Stimulated activated CD8-positive, alpha-beta memory T cell treated with anti-CD3 and anti-CD28 coated beads, Interleukin-15, amount 100 ng/mL, for 24 hours (primary cell): ENCODE data around the gene RESP18.
A peak's percentile ranks its signal among the peaks of the same experiment; 100 is the strongest.

ENCODE experiments used
- DNase-seq: peaks from one replicate; pipeline ENCODE4 v3.0.0-alpha.2; 2020; ENCODE audit warnings: low read depth

The RESP18 gene

DNA sequence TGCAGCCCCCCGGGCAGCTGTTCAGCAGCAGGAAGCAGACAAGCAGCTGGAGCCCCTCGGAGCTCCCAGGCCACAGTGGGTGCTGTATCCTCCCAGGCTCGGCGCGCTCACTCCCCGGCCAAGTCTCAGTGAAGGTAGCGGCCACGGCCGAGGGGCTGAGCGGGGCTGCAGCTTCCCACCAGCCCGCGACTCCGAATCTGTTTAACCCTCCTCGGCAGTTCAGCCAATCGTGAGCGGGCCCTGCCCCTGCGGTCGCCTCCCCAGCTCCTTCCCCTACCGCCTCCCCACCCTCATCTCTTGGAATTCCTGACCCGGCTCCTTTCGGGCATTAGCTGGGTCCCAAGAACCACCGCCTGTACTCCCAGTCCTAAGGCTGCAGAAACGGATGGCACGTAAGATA is at the start of gene RESP18:
Gene RESP18 (minus strand): TSS at position 203 of the 400 bp plus-strand sequence.
- DNase-seq: no peak

DNA sequence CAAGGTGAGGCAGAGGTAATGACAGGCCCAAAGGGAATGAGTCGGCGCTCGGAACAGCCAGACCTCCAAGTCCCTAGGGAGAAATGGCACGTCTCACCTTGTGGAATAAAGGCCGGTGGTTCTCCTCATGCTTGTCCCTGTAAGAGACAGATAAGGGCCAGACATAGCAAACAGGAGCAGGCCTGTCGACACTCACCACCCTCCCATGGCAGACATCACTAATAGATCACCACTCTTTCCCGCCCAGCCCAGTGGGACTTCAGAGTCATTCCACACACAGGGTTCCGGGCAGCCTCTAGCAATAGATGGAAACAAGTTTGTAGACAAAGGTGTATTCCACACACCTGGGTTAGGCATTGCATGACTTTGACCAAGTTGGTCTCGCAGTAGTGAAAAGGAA is 48.9 kb upstream of the RESP18 start:
- no peak for DNase-seq

DNA sequence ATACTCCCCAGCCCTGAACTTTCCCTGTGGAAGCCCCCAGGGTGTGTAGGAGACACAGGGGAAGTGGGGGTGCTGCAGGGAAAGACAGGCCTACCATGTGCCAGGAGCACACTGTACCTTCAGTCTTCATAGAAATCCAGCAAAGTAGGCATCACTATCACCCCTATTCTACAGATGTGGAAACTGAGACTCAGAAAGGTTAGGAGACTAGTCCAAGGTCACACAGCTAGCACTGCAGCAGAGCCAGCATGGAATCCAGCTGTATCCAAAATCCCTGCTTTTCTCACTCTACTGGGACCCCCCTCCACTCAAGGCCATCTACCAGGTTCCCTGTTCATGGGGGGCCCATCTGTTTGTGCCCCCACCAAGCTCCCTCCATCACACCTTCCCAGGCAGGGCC is 48.4 kb upstream of the RESP18 start:
- no peak for DNase-seq

DNA sequence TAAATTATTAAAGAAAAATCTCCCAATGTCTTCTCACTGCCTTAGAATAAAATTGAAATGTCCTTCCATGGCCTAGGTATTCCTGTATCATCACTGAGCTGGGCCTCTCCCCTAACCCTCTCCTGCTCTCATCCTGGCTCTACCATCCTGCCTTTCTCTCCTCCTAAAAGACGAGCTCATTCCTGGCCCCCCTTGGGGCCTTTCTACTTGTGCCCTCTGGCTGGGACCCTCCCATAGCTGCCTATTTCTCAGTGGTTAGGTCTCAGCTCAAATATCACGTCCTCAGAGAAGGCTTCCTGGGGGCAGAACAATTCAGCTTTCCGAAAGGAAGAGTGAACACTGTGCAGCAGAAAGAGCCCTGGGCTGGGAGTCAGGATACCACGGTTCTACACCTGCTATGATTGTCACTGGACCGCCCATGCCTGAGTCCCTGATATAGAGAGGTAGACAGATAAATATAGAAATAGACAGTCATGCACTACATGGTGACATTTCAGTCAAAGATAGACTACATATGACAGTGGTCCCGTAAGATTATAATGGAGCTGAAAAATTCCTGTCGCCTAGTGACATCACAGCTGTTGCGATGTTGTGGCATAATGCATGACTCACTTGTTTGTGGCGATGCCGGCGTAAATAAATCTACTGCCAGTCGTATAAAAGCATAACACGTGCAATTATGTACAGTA is 45.8 kb upstream of the RESP18 start:
- no peak for DNase-seq

DNA sequence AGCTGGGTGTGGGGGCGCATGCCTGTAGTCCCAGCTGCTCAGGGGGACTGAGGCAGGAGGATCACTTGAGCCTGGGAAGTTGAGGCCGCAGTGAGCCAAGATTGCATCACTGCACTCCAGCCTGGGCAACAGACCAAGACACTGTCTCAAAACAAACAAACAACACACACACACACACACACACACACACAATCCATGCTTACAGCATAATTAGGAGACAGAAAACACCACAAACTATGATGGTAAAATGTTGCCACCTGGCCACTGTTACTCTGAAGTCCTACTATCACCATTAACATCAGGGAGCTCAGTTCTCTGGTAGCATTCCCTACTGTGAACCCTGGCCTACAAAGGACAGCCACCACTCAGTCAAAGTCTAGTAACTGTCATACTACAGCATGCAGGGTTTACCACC is 36.9 kb upstream of the RESP18 start:
- no peak for DNase-seq

DNA sequence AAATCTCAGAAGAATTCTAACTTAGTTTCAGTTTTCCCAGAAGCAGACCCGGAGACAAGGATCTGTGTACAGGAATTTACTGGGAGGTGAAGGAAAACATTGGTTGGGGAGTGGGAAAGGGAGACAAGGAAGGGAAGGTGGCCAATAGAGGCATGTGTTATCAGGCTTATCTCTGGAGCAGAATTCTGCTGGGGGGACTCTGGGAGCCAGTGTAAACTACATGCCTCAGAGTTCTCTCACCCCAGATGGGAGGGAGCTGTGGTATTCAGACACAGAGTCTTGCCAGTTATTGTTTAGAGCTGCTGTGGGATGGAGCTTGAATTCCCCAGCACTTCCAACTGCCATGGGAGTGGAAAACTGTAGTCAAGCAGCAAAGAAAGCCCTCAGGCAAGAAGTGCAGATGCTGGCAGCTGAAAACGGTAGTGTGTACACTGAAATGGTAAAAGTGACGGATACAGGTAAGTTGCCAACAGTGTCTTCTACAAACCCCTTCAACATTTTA is 36.2 kb upstream of the RESP18 start:
- DNase-seq: no peak

DNA sequence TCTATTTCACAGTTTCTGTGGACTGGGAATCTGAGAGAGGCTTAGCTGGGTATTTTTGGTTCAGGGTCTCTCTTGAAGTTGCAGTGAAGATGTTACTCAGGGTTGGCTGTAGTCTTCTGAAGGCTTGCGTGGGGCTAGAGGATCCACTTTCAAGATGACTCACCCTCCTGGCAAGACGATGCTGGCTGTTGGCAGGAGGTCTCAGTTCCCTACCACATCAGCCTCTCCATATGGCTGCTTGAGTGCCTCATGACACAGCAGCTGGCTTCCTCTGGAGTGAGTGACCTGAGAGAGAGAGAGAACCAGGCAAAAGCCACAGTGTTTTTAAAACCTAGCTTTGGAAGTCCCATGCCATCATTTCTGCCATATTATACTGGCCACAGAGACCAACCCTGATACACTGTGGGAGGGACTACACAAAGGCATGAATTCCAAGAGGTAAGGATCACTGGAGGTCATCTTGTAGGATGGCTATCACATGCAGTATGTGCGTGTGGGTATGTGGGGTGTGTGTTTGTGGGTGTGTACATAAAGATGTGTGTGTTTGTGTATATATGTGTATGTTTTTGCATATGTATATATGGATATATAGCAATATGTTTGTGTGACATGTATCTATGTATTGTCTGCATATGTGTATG is 30.1 kb upstream of the RESP18 start:
- no peak for DNase-seq

DNA sequence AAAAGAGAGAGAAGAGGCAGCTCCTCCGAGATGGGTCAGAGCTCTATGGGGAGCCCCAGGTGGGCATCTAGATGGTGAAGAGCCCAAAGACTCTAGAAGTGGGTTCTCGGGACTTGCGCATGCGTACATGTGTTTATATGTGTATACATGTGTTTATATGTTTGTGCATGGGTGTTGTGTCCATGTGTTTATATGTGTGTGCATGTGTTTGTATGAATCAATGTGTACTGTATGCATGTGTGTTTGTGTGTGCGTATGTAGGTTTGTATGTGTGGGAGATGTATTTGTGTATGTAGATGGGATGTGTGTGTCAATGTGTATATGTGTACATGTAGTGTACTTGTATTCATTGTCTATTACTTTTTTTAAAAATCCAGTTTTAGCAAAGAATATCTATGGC is 29.5 kb upstream of the RESP18 start:
- no peak for DNase-seq

DNA sequence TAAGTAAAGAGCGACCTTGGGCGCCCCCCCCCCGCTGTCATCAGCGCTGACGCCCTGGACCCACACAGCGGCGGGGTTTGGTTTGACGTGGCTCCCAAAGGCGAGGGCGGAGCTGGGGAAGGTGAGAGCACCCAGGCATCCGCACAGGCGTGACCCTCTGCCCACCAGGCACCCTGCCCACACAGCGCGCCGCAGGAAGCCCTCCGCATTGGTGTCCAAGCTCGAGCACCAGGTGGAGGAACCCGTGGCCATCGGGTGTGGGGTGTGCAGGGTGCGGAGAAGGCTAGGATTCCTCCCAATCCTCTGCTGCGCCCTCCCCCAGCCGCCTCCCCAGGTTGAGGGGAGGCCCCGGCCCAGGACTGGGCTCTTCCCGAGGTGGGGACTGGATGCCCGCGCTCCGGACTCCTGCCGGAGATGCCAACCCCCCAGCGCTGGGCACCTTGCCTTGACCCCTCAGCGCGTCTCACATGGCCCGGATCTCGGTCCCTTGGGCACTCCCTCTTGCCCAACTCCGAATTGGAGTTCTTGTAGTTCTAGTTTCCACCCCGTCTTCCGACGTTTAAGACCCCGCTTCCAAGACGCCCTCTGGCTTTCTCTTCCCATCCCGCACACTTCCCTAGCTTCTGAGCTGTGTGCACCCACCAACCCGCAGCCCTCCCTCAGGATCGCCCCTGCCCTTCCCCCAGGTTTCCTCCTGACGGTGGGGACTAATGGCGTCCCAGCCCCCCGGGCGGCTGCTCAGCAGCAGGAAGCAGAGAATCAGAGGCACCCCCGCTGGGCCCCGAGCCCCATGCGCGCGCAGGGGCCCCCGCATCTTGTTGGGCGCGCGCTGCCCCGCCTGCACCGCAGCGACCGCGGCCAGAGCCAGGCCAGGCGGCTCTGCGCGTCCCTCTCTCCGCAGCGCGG is 25.9 kb upstream of the RESP18 start:
- no peak for DNase-seq

DNA sequence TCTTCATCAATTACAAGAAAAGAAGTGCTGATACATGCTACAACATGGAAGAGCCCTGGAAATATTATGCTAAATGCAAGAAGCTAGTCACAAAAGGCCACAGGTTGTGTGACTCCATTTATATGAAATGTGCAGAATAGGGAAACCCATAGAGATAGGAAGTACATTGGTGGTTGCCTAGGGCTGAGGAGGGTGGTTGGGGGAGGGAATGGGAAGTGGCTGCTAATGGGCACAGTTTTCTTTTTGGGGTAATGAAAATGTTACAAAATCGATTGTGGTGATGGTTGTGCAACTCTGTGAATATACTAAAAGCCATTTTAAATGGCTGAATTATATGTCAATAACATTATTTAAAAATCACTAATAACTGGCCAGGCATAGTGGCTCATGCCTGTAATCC is 24.3 kb upstream of the RESP18 start:
- DNase-seq: no peak

DNA sequence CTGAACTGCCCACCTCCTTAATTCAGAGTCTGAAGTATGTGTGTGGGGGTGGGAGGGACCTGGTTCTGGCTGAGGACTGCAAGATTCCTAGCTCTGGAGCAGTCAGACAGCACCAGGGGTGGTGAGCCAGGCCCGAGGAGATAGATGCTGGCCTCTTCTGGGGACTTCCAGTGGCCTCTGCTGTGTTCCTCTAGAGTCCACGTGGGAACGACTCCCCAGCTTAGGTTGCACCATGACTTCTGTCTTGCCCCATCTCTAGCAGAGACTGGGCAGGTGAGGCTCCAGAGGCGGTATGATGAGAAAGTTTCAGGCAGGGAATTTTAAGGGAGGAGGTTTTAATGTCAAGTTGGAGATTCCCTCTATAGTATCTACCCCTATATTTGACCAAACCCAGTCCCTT is 22.0 kb upstream of the RESP18 start:
- DNase-seq: no peak

DNA sequence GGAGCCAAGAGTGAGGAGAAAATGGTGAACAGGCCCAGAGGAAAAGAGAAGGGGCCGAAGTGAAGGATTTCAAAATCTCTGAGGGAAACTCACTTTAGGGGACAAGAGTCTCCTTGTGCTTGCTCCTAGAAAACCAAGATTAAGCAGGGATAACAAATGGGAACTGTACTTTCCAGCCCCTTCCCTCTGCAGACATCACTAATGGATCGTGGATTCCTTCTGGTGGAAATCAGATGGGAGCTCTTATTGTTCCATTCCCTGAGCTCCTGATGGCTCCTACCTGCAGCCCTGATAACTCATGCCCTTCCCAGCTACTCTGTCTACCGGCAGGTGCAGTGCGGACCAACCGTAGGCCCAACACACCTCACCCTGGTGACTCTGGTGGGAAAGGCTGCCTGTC is 20.6 kb upstream of the RESP18 start:
- no peak for DNase-seq

DNA sequence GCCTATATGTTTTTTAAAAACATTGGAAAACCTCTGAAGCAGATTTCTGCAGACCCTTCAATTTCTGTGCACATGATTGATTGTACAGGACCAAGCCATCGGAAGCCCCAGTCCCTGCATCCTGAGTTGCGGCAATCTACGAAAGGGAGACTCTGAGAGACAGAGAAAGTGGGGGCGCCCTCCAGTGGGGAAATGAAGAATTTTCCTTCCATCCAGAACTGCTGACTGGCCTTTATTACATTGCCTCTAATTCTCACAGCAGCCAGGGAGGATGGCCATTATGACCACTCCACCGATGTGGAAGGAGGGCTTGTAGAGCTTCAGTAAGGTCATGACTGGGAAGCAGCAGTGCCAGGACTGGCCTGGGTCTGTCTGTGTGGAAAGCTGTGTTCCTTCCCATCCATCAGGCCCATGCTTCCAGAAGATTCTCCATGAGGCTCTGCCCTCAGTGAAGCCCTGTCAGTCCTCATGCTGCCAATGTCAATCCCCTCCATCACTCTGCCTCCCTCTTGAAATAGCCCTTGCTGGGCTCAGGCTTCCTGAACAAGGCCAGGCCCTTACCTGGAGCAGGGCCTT is 20.0 kb upstream of the RESP18 start:
- DNase-seq: peak; percentile 36

DNA sequence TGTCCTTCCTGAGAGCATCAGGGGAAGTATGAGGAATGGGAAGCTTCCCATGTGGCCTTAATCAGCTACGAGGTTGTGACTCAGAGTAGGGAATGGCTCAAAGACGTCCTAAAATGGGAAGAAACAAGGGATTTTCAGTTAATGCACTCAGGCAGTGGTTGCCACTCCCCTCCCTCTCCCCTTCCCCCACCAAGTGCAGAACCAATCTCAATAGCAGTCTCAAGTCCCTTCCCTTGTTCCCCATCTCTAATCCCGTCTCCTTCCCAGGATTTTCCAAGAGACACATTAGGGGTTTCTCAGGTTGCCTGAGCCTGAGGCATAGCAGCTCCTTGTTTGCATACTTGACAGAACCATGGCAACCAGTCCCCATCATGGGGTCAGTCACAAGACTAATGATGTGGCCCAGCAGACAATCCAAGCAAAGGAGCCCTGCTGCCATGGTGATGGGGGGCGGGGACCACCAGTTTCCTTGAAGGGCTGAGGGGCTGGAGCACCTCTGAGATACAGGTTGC is 18.2 kb upstream of the RESP18 start:
- no peak for DNase-seq

DNA sequence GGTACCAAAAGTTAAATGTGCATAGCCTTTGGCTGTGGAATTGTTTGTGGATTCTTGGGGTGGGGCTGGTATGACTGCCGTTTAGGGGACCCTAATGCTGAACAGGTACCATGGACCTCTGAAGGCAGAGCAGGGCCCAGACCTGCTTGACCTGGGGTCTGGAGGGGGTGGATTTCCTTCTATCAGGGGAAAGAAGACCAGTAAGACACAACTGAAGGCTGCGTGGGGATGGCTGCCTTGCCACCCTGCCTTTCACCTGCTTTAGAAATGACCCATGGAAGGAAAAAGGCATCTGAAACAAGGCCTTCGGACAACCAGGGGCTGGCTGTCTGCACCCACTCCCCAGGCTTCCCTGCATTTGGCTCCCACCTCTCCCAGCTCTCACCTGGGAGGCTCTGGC is 17.7 kb upstream of the RESP18 start:
- no peak for DNase-seq

DNA sequence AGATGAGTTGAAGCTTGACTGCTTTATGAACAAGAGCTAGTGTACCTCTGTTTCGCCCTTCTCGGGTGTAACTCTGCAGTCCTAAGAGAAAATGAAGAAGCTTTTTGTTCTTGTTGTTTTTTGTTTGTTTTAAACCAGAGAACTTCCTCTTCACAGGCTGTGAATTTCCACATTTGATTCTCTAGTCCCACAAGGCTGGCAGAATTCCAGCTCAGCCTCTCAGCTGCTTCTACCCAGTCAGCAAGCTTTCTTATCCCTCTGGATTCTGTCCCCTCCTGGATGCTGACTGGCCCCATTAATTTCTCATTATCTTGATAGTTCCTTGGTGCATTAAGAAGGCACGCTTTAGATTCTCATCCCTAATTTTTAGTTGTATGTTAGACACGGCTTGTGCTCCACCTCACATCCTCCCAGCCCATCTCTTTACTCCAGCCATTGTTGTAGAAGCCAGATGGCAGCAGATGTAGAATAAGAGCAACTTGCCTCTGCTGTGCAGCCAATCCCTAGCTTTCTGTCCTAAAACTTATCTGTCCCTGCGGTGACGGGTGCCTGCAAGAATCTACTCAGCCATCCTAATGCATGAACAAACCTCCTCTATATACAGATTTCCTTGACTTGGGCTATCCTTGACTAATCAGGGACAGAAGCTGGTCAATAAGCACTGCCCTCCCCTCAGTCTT is 12.3 kb upstream of the RESP18 start:
- no peak for DNase-seq

DNA sequence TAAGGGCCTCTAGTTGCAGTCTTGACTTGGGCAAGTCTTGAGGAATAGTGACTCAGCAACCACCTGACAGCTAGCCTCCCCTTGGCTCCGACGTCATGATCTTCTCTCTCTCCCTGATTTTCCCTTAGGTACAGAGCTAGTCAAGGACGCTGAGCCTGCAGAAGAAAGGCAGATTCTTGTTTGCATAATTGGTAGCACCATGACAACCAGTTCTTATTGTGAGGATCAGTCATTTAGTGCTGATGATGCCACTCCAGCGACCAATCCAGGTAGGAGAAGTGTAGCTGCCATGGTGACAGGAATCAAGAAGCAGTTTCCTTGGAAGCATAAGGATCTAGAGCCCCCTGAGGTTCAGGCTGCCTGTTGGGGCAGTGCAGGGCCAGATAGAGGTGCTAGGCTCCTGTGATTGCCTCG is 2.8 kb upstream of the RESP18 start:
- no peak for DNase-seq

DNA sequence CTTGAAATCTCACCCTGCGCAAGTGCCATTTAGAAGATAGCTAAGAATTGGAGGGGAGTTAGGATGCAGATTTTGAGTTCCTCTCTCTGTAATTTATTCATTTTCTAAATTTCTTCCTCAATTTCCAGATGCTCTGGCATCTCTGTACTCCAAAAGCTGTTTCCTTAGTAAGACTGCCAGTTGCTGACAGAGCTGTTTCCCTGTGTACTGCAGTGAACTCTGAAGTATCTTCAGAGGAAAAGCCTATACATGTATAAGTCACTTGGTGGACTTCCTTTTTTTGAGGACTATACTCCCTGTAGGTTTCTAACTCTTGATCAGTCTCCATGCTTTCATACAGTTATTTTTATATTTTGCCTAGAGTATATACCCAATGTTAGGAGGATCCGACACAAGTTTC is 1.5 kb upstream of the RESP18 start:
- no peak for DNase-seq

DNA sequence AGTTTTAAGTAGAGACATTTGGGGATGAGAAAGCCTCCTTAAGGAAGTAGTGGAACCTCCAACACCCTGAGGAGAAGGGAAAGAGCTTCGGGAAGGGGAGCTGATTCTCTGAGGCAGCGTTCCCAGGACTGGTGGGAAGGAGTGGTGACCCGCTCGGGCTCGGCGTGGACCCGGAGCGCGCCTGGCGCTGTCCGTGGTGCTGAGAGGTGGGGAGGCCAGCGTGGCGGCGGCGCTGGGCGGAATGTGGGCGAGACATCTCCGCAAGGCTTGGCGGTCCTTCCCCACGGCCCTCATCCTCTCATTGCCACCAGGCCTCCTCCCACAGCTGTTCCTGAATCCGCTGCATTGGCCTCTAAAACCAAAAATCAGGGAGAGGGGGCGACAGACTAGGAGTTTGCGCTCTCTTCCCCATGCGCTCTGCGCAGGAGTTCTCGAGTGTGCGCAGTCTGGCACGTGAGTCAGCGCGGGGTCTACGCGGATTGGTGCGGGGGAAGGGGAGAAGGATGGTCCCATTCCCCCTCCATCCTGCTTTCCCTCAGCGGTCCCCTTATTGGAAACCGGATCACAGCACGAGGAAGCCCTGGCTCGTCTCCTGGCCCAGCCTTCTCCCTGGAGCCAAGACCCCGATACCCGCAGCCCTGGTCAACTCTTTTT is 857 bp downstream of the RESP18 start:
- DNase-seq: no peak

DNA sequence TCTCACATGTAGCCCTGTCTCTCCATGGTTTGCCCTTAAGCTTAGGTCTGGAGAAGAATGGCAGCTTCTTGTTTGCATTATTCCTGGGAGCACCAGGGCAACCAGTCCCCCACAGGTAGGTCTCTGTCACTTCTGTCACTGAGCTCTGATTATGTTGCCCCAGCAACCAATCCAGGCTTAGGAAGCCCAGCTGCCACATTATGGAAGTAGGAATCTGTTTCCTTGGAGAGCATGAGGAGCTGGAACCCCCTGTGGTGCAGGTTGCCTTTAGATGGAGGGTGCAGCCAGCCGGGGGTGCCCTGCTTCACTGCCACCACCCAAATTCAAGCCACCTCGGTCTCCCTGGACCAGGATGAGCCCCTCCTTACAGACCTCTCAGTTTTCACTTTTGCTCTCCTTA is 4.8 kb downstream of the RESP18 start:
- no peak for DNase-seq

DNA sequence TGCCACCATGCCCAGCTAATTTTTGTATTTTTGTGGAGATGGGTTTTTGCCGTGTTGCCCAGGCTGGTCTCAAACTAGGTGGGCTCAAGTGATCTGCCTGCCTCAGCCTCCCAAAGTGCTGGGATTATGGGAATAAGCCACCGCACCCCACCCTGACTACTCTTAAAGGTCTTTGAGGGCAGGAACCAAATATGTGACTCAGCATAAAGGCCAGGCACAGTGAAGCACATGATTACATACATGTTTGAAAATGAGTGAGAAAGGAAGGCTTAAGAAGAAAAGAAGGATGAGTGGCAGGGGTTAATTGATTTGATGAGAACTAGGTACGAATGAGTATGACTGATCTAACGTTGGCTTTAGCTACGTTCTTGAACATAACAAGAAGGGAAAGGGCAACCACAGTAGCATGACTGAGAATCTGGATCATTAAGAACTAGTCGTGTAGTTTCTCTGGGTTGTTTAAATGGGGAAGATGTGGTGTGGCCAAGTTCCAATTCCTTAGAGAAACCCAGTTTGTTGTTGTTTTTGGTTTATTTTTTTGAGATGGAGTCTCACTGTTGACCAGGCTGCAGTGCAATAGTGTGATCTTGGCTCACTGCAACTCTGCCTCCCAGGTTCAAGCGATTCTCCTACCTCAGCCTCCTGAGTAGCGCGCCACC is 6.8 kb downstream of the RESP18 start:
- DNase-seq: no peak
